IPS-11a (cell line): ENCODE data around the gene ADCY1.

Source experiments
- H3K4me3 ChIP-seq: one replicate; pipeline ENCODE4 v1.5.1; 2013; ENCODE audit warnings: low read depth, low read length, control low read depth

Gene ADCY1

GRCh38 chr7:45649560-45650346 is 75.6 kb downstream of the ADCY1 start:
- H3K4me3 ChIP-seq, result no peak overlapping the region

- no peak overlapping the region for H3K4me3 ChIP-seq
Measured at GRCh38 chr7:45650404-45651394, 76.5 kb downstream of the ADCY1 start.

- no peak overlapping the region for H3K4me3 ChIP-seq
Measured at GRCh38 chr7:45651540-45651939, 77.4 kb downstream of the ADCY1 start.

GRCh38 chr7:45652630-45653029 is 78.5 kb downstream of the ADCY1 start:
- no peak overlapping the region for H3K4me3 ChIP-seq

GRCh38 chr7:45653209-45653907 is 79.2 kb downstream of the ADCY1 start:
- H3K4me3 ChIP-seq, result no peak overlapping the region

- no peak overlapping the region for H3K4me3 ChIP-seq
Measured at GRCh38 chr7:45654341-45654740, 80.2 kb downstream of the ADCY1 start.

GRCh38 chr7:45655539-45655938 is 81.4 kb downstream of the ADCY1 start:
- no peak overlapping the region for H3K4me3 ChIP-seq

GRCh38 chr7:45656431-45656830 is 82.3 kb downstream of the ADCY1 start:
- no peak overlapping the region for H3K4me3 ChIP-seq

- H3K4me3 ChIP-seq, result no peak overlapping the region
Measured at GRCh38 chr7:45657136-45657889, 83.1 kb downstream of the ADCY1 start.

GRCh38 chr7:45657890-45658715 is 83.9 kb downstream of the ADCY1 start:
- no peak overlapping the region for H3K4me3 ChIP-seq

GRCh38 chr7:45658716-45659495 is 84.7 kb downstream of the ADCY1 start:
- no peak overlapping the region for H3K4me3 ChIP-seq

- H3K4me3 ChIP-seq, result no peak overlapping the region
Measured at GRCh38 chr7:45659496-45660139, 85.5 kb downstream of the ADCY1 start.

GRCh38 chr7:45660201-45660900 is 86.2 kb downstream of the ADCY1 start:
- no peak overlapping the region for H3K4me3 ChIP-seq

GRCh38 chr7:45660901-45661211 is 86.7 kb downstream of the ADCY1 start:
- H3K4me3 ChIP-seq, result no peak overlapping the region

- H3K4me3 ChIP-seq, result no peak overlapping the region
Measured at GRCh38 chr7:45661302-45661995, 87.3 kb downstream of the ADCY1 start.

GRCh38 chr7:45662018-45662417 is 87.8 kb downstream of the ADCY1 start:
- no peak overlapping the region for H3K4me3 ChIP-seq

GRCh38 chr7:45662540-45663166 is 88.5 kb downstream of the ADCY1 start:
- no peak overlapping the region for H3K4me3 ChIP-seq
